ENCODE results near the gene LSAMP. TPM values are rescaled to one million over a fixed set of nuclear protein-coding genes. Genes with fewer than 3 reads are reported as not detected.

Gene LSAMP
- polyA plus RNA-seq, 3 donors: not detected

DNA sequence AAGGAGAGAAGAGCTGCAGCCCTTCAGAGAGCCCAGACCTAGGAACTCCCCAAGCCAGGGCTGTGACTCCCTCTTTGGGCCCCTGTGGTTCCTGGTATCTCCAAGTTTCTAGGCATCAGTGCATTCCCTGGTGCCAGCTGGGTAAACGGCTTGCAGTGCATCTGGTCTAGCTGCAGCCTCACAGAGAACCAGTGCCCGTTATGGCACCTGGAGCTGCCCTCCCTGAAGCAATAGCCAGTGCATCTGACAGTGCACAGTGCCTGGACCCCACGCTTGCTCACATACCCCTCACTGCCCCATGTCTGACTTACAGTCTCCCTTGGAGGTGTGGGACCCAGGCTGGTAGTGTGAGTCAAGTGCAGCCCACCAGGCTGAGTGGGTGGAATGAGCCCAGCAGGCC lies 52.1 kb downstream of the LSAMP start:
- Mint-ChIP-seq H3K27me3 (ENCODE audit: low read depth in 3 of 3) (no peaks in the 10 kb centered on the region), H3K9me3 (peaks cover 6 to 22% (median 14%) of the 10 kb centered on the region in 7 donors), H3K36me3 (no peaks in the 10 kb centered on the region), H3K4me3 (no peak overlapping the region), H3K4me1 (no peaks in the 10 kb centered on the region), H3K27ac (no peak overlapping the region)
- 94% methylated on average over 2 of the region's 3 CpGs for WGBS (ENCODE audit: insufficient coverage)
- Histone ChIP-seq H3K4me2 (replicated peaks; ENCODE audit: extremely low read depth, low read length, poor library complexity, severe bottlenecking) (no peak overlapping the region), H3K36me3 (replicated peaks in 1 of 2; ENCODE audit: control insufficient read depth in 1 of 2, insufficient read depth in 2 of 2, low read length in 2 of 2) (no peaks in the 10 kb centered on the region), H2AFZ (ENCODE audit: insufficient read depth, low read depth, low read length, poor library complexity, severe bottlenecking) (no peak overlapping the region), H3K27me3 (ENCODE audit: control insufficient read depth in 2 of 2, insufficient read depth in 2 of 2, low read length in 2 of 2) (no peaks in the 10 kb centered on the region), H3K9ac (ENCODE audit: insufficient read depth, low read length, poor library complexity, severe bottlenecking) (no peak overlapping the region), H3K9me3 (replicated peaks in 1 of 2; ENCODE audit: control insufficient read depth in 1 of 2, insufficient read depth in 1 of 2, low read length in 2 of 2) (peaks cover 27 to 28% of the 10 kb centered on the region in 2 donors), H3K27ac (ENCODE audit: low read depth in 1 of 2, low read length in 2 of 2) (no peak overlapping the region), H3K4me3 (replicated peaks in 1 of 3; ENCODE audit: low read depth in 2 of 3, low read length in 3 of 3) (no peak overlapping the region), H3K79me2 (ENCODE audit: insufficient read depth, low read length) (no peaks in the 10 kb centered on the region), H4K20me1 (ENCODE audit: insufficient read depth, low read length) (no peaks in the 10 kb centered on the region), H3K4me1 (ENCODE audit: control insufficient read depth in 1 of 2, insufficient read depth in 2 of 2, low read length in 2 of 2) (no peaks in the 10 kb centered on the region)
- intact Hi-C loops (cut with micrococcal nuclease): no loop called here
- DNase-seq: peak in 1 of 3 donors; percentile 2
- TF ChIP-seq, protein P1, sequence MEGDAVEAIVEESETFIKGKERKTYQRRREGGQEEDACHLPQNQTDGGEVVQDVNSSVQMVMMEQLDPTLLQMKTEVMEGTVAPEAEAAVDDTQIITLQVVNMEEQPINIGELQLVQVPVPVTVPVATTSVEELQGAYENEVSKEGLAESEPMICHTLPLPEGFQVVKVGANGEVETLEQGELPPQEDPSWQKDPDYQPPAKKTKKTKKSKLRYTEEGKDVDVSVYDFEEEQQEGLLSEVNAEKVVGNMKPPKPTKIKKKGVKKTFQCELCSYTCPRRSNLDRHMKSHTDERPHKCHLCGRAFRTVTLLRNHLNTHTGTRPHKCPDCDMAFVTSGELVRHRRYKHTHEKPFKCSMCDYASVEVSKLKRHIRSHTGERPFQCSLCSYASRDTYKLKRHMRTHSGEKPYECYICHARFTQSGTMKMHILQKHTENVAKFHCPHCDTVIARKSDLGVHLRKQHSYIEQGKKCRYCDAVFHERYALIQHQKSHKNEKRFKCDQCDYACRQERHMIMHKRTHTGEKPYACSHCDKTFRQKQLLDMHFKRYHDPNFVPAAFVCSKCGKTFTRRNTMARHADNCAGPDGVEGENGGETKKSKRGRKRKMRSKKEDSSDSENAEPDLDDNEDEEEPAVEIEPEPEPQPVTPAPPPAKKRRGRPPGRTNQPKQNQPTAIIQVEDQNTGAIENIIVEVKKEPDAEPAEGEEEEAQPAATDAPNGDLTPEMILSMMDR (IDR thresholded peaks at IDR 0.05): no peak

DNA sequence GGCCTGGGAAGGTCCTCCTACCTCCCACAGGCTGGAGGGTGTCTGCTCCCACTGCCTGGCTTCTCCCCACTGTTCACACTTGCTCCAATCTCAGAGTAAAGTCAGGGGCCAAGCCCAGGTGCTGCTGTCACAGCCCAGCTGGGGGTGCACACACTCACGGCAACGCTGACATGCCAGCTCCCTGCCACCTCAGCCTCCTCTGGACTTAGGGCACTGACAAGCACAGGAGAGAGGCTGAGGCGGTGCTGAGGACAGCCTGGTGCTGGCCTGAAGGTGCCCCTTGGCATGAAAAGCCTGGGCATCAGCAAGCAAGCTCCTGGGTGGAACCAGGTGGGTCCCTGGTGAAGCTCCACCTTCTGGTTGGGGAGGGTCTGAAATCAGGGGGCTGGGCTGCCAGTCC lies 53.0 kb downstream of the LSAMP start:
- 100% methylated on average over 2 of the region's 3 CpGs for WGBS (ENCODE audit: insufficient coverage)
- Mint-ChIP-seq H3K9me3 (peaks cover 6 to 22% (median 14%) of the 10 kb centered on the region in 7 donors), H3K27me3 (ENCODE audit: low read depth in 3 of 3) (no peaks in the 10 kb centered on the region), H3K36me3 (no peaks in the 10 kb centered on the region), H3K27ac (no peak overlapping the region), H3K4me1 (no peaks in the 10 kb centered on the region), H3K4me3 (no peak overlapping the region)
- H3K36me3 ChIP-seq (replicated peaks in 1 of 2; ENCODE audit: control insufficient read depth in 1 of 2, insufficient read depth in 2 of 2, low read length in 2 of 2): no peaks in the 10 kb centered on the region
- H2AFZ ChIP-seq (ENCODE audit: insufficient read depth, low read depth, low read length, poor library complexity, severe bottlenecking): no peak overlapping the region
- H3K4me1 ChIP-seq (ENCODE audit: control insufficient read depth in 1 of 2, insufficient read depth in 2 of 2, low read length in 2 of 2): no peaks in the 10 kb centered on the region
- DNase-seq: no peak
- no peaks in the 10 kb centered on the region for H3K27me3 ChIP-seq (ENCODE audit: control insufficient read depth in 2 of 2, insufficient read depth in 2 of 2, low read length in 2 of 2)
- H3K9me3 ChIP-seq (replicated peaks in 1 of 2; ENCODE audit: control insufficient read depth in 1 of 2, insufficient read depth in 1 of 2, low read length in 2 of 2): peaks cover 28 to 29% of the 10 kb centered on the region in 2 donors
- intact Hi-C loops (cut with micrococcal nuclease): no loop called here
- H3K4me3 ChIP-seq (replicated peaks in 1 of 3; ENCODE audit: low read depth in 2 of 3, low read length in 3 of 3): no peak overlapping the region
- H3K9ac ChIP-seq (ENCODE audit: insufficient read depth, low read length, poor library complexity, severe bottlenecking): no peak overlapping the region
- TF ChIP-seq, protein P1 (IDR thresholded peaks at IDR 0.05): no peak
- no peak overlapping the region for H3K4me2 ChIP-seq (replicated peaks; ENCODE audit: extremely low read depth, low read length, poor library complexity, severe bottlenecking)
- H4K20me1 ChIP-seq (ENCODE audit: insufficient read depth, low read length): no peaks in the 10 kb centered on the region
- no peaks in the 10 kb centered on the region for H3K79me2 ChIP-seq (ENCODE audit: insufficient read depth, low read length)
- H3K27ac ChIP-seq (ENCODE audit: low read depth in 1 of 2, low read length in 2 of 2): no peak overlapping the region
